SK-N-SH (cell line): Measurements from ENCODE around the gene ZFYVE21. TPM values are rescaled to one million over a fixed set of nuclear protein-coding genes. Genes with fewer than 3 reads are reported as not detected.

Source experiments
- CTCF ChIA-PET: fragments of 300-600, 350-600 bp; formaldehyde crosslinking; extraction: SDS; loops from one replicate; lab custom pipeline; 2021; lab: Yijun Ruan, JAX
- POLR2A ChIA-PET: fragments of 350-600 bp; sonication (Branson Sonifier 250); formaldehyde crosslinking; extraction: SDS; loops from one replicate; lab custom pipeline; 2020; ENCODE audit warnings: antibody characterized with exemption, inconsistent platforms; lab: Yijun Ruan, JAX
- DNase-seq: peaks from one replicate; pipeline ENCODE4 v3.0.0; 2012
- H2AFZ ChIP-seq: fragments of 200-600 bp; sonication (generic); 2 replicates; pipeline ENCODE4 v1.8.1; 2016; ENCODE audit warnings: antibody characterized with exemption, mild to moderate bottlenecking, low read depth
- H3F3A ChIP-seq: fragments of 200-600 bp; sonication (generic); replicated peaks from 2 replicates; pipeline ENCODE3; 2016; ENCODE audit warnings: antibody characterized with exemption, mild to moderate bottlenecking; ENCODE audit not compliant: insufficient read depth
- H3K27ac ChIP-seq, 2 experiments: fragments of 200-500 bp in 1 of 2; fragments of 200-600 bp in 1 of 2; sonication (Bioruptor generic) in 1 of 2; sonication (generic), shearing (Covaris generic) in 1 of 2; 2 replicates each; pipeline versions ENCODE4 v1.5.1 to v1.6.1; 2014 to 2016; ENCODE audit warnings: low read depth in 2 of 2, inconsistent platforms in 1 of 2, low read length in 1 of 2, mild to moderate bottlenecking in 1 of 2, mixed read lengths in 1 of 2
- H3K27me3 ChIP-seq: fragments of 200-600 bp; sonication (generic), shearing (Covaris generic); 2 replicates; pipeline ENCODE4 v1.6.1; 2016; ENCODE audit warnings: mixed run types; ENCODE audit not compliant: insufficient read depth
- H3K36me3 ChIP-seq, 2 experiments: fragments of 200-500 bp in 1 of 2; fragments of 200-600 bp in 1 of 2; sonication (Bioruptor generic) in 1 of 2; sonication (generic) in 1 of 2; replicated peaks in 1 of 2; 2 replicates each; pipeline versions ENCODE3 to v1.5.1; 2014 to 2016; ENCODE audit warnings: low read length in 1 of 2, mild to moderate bottlenecking in 1 of 2; ENCODE audit not compliant: insufficient read depth in 2 of 2, control insufficient read depth in 1 of 2
- H3K4me1 ChIP-seq, 2 experiments: fragments of 200-500 bp in 1 of 2; fragments of 200-600 bp in 1 of 2; sonication (Bioruptor generic) in 1 of 2; sonication (generic), shearing (Covaris generic) in 1 of 2; 2 replicates each; pipeline versions ENCODE4 v1.5.1 to v1.6.1; 2014 to 2016; ENCODE audit warnings: low read depth in 1 of 2, low read length in 1 of 2, mixed run types in 1 of 2; ENCODE audit not compliant: insufficient read depth in 2 of 2, control insufficient read depth in 1 of 2
- H3K4me2 ChIP-seq: fragments of 200-600 bp; sonication (generic), shearing (Covaris generic); 2 replicates; pipeline ENCODE4 v1.6.1; 2017; ENCODE audit warnings: mixed run types
- H3K4me3 ChIP-seq, 2 experiments: fragments of 200-500 bp in 1 of 2; fragments of 200-600 bp in 1 of 2; sonication (Bioruptor generic) in 1 of 2; sonication (generic), shearing (Covaris generic) in 1 of 2; 2 replicates each; pipeline versions ENCODE4 v1.5.1 to v1.8.1; 2014 to 2016; ENCODE audit warnings: low read depth in 2 of 2, inconsistent platforms in 1 of 2, low read length in 1 of 2, mild to moderate bottlenecking in 1 of 2, mixed read lengths in 1 of 2, moderate library complexity in 1 of 2
- H3K79me2 ChIP-seq: fragments of 200-600 bp; sonication (generic); 2 replicates; pipeline ENCODE4 v1.8.1; 2017; ENCODE audit warnings: mild to moderate bottlenecking; ENCODE audit not compliant: insufficient read depth
- H3K9ac ChIP-seq: fragments of 200-600 bp; sonication (generic); 2 replicates; pipeline ENCODE4 v1.6.1; 2017; ENCODE audit warnings: mixed run types
- H3K9me2 ChIP-seq: fragments of 200-600 bp; sonication (generic); 2 replicates; pipeline ENCODE4 v1.6.1; 2017; ENCODE audit warnings: mixed run types
- H3K9me3 ChIP-seq: fragments of 200-600 bp; sonication (generic); 2 replicates; pipeline ENCODE4 v1.6.1; 2017; ENCODE audit warnings: mixed run types, mild to moderate bottlenecking, moderate library complexity
- H4K20me1 ChIP-seq: fragments of 200-600 bp; sonication (generic); 2 replicates; pipeline ENCODE4 v1.6.1; 2017; ENCODE audit warnings: mild to moderate bottlenecking, mixed run types; ENCODE audit not compliant: insufficient read depth
- CHD2 ChIP-seq: fragments of 150-350 bp; IDR thresholded peaks from 2 replicates; pipeline ENCODE4 v1.6.1; 2018; ENCODE audit warnings: low read length; ENCODE audit not compliant: partially characterized antibody
- ELF1 ChIP-seq: IDR thresholded peaks from 2 replicates; pipeline ENCODE4 v1.4.0; 2012
- EZH2phosphoT487 ChIP-seq: fragments of 200-600 bp; sonication (generic); IDR thresholded peaks from 2 replicates; pipeline ENCODE4 v1.6.1; 2017; ENCODE audit warnings: low read depth, mixed run types, mild to moderate bottlenecking, antibody characterized with exemption, moderate library complexity, borderline replicate concordance
- FOSL2 ChIP-seq: IDR thresholded peaks from 2 replicates; pipeline ENCODE4 v1.4.0; 2012; ENCODE audit warnings: low read depth, mild to moderate bottlenecking, moderate library complexity, borderline replicate concordance
- FOXJ3 ChIP-seq: sonication (generic); formaldehyde crosslinking; IDR thresholded peaks from 2 replicates; pipeline ENCODE4 v1.5.1; 2020; ENCODE audit warnings: mild to moderate bottlenecking, missing genetic modification reagents
- FOXM1 ChIP-seq: IDR thresholded peaks from 2 replicates; pipeline ENCODE4 v1.4.0; 2012; ENCODE audit warnings: low read depth, mild to moderate bottlenecking
- GABPA ChIP-seq: IDR thresholded peaks from 2 replicates; pipeline ENCODE4 v1.4.0; 2012; ENCODE audit warnings: low read depth, mild to moderate bottlenecking
- GATA2 ChIP-seq: sonication (generic); formaldehyde crosslinking; IDR thresholded peaks from 2 replicates; pipeline ENCODE4 v1.5.0; 2020; ENCODE audit warnings: mild to moderate bottlenecking, missing genetic modification reagents
- IRF3 ChIP-seq: fragments of 150-350 bp; IDR thresholded peaks from 2 replicates; pipeline ENCODE4 v1.6.1; 2016; ENCODE audit warnings: mild to moderate bottlenecking, low read depth, low read length
- MEF2A ChIP-seq: IDR thresholded peaks from 2 replicates; pipeline ENCODE4 v1.4.0; 2012; ENCODE audit warnings: low read depth, borderline replicate concordance
- RCOR1 ChIP-seq: fragments of 150-350 bp; IDR thresholded peaks from 2 replicates; pipeline ENCODE4 v1.6.1; 2017; ENCODE audit warnings: antibody characterized with exemption, low read length
- REST ChIP-seq: IDR thresholded peaks from 2 replicates; pipeline ENCODE4 v1.6.1; 2012; ENCODE audit warnings: mild to moderate bottlenecking, low read depth, low read length, moderate library complexity
- SIN3A ChIP-seq: IDR thresholded peaks from 2 replicates; pipeline ENCODE4 v1.6.1; 2012; ENCODE audit warnings: low read depth, mild to moderate bottlenecking, low read length, moderate library complexity, borderline replicate concordance
- TAF1 ChIP-seq: IDR thresholded peaks from 2 replicates; pipeline ENCODE4 v1.6.1; 2012; ENCODE audit warnings: low read depth, mild to moderate bottlenecking, low read length, moderate library complexity, borderline replicate concordance
- TEAD4 ChIP-seq: IDR thresholded peaks from 2 replicates; pipeline ENCODE4 v1.4.0; 2012; ENCODE audit warnings: mild to moderate bottlenecking, borderline replicate concordance; ENCODE audit not compliant: insufficient read depth
- USF2 ChIP-seq: fragments of 150-350 bp; IDR thresholded peaks from 2 replicates; pipeline ENCODE4 v1.6.1; 2017; ENCODE audit warnings: antibody characterized with exemption, low read length, low read depth, borderline replicate concordance
- ZBTB33 ChIP-seq: IDR thresholded peaks from 2 replicates; pipeline ENCODE4 v1.4.0; 2012; ENCODE audit warnings: low read depth, borderline replicate concordance
- WGBS: methylation state at CpG from one replicate; pipeline ENCODE4 v1.1.6; 2017; ENCODE audit warnings: low lambda C conversion rate; 5-methylcytosine and 5-hydroxymethylcytosine counted together
- polyA plus RNA-seq, 3 experiments: library from polyadenylated mRNA; depleted of rRNA; stranded (reverse); fragments of >200 nt; gene quantifications; 2 replicates each; pipeline ENCODE4 v1.2.3, GENCODE V29; 2012

The ZFYVE21 gene
- polyA plus RNA-seq, 1 of the 3 experiments (the other 2 are of a cell fraction), result 82.1 TPM

- Histone ChIP-seq H3K4me1 (peaks cover 9 to 31% of the 10 kb centered on the region in 2 experiments; a peak in 2 of 4 replicates), H3K79me2 (peaks cover 21% of the 10 kb centered on the region), H3K4me2 (no peak overlapping the region), H3K9me3 (no peaks in the 10 kb centered on the region), H3K9ac (no peak overlapping the region), H3F3A (no peaks in the 10 kb centered on the region), H3K27me3 (no peaks in the 10 kb centered on the region), H3K36me3 (peaks cover 0 to 44% of the 10 kb centered on the region in 2 experiments), H3K4me3 (no peak overlapping the region), H3K9me2 (no peaks in the 10 kb centered on the region), H4K20me1 (no peaks in the 10 kb centered on the region), H2AFZ (no peak overlapping the region), H3K27ac (no peak overlapping the region)
- TF ChIP-seq RCOR1 (no peak), REST (no peak), ZBTB33 (no peak), IRF3 (no peak), TAF1 (no peak), SIN3A (no peak), FOXJ3 (CRISPR knock-in tag) (no peak), TEAD4 (no peak), GATA2 (CRISPR knock-in tag) (no peak), CHD2 (no peak), FOSL2 (no peak), USF2 (no peak), MEF2A (no peak), GABPA (no peak), EZH2phosphoT487 (no peak), FOXM1 (no peak), ELF1 (no peak)
- no peak for DNase-seq
- CTCF ChIA-PET, result interaction anchor here (1.2 kb wide), 1 partner anchor 99 kb away, joined by 3 read pairs; no protein-coding TSS in a partner anchor
- POLR2A ChIA-PET, result no interaction called here
- WGBS, result 97% methylated on average over 12 of the region's 15 CpGs
Observed at GRCh38 chr14:103709814-103710213, 5.8 kb upstream of the ZFYVE21 start.
